ENCODE data around the gene GAS7.

Gene GAS7

DNA sequence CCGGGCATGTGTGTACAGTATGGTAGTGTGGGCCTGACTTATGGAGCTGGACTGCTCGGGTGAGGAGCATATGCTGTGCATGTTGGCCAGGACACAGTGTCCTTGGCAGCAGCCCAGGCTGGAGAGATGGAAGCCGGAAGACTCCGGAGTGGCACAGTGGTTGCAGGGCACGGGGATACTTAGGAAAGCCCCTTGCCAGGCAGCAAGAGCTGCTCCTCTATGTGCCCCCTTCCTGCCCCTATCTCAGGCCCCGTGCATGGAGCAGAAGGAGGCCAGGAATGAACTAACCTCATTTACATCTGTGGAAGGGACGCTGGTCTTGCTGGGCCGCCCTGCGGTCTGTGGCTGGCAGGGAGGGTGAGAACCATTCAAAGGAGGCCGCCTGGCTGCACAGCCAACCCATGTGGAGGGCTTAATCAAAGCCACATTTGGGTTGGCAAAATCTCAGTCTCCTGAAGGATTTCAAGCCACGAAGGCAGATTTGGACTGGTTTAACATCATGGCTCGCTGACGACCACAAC lies 261.1 kb downstream of the GAS7 start:
- DNase-seq (ENCODE audit: low read depth): no peak
- H3K4me3 ChIP-seq (replicated peaks; ENCODE audit: low read depth, low read length): no peak overlapping the region
- TF ChIP-seq, protein P1, sequence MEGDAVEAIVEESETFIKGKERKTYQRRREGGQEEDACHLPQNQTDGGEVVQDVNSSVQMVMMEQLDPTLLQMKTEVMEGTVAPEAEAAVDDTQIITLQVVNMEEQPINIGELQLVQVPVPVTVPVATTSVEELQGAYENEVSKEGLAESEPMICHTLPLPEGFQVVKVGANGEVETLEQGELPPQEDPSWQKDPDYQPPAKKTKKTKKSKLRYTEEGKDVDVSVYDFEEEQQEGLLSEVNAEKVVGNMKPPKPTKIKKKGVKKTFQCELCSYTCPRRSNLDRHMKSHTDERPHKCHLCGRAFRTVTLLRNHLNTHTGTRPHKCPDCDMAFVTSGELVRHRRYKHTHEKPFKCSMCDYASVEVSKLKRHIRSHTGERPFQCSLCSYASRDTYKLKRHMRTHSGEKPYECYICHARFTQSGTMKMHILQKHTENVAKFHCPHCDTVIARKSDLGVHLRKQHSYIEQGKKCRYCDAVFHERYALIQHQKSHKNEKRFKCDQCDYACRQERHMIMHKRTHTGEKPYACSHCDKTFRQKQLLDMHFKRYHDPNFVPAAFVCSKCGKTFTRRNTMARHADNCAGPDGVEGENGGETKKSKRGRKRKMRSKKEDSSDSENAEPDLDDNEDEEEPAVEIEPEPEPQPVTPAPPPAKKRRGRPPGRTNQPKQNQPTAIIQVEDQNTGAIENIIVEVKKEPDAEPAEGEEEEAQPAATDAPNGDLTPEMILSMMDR (IDR thresholded peaks at IDR 0.05; ENCODE audit: low read length, missing control alignments): no peak

DNA sequence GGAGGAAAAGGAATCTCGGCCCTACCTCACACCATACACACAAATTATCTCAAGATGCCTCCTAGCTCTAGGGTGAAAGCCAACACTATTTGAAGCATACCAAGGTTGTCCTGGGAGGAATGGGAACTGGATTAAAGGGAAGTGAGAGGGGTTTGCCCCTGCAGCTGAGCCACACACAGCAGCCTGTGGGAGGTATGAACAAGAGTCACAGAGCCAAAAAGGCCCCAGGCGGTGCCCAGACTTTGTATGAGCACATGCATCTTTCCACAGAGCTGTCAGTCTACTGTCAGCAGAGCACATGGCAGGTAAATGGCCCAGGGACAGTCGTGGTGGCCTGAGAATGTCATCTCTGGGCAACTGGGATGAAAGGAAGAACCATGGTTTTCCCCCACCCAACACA lies 262.3 kb downstream of the GAS7 start:
- TF ChIP-seq, protein P1 (IDR thresholded peaks at IDR 0.05; ENCODE audit: low read length, missing control alignments): no peak
- DNase-seq (ENCODE audit: low read depth): no peak
- no peak overlapping the region for H3K4me3 ChIP-seq (replicated peaks; ENCODE audit: low read depth, low read length)

DNA sequence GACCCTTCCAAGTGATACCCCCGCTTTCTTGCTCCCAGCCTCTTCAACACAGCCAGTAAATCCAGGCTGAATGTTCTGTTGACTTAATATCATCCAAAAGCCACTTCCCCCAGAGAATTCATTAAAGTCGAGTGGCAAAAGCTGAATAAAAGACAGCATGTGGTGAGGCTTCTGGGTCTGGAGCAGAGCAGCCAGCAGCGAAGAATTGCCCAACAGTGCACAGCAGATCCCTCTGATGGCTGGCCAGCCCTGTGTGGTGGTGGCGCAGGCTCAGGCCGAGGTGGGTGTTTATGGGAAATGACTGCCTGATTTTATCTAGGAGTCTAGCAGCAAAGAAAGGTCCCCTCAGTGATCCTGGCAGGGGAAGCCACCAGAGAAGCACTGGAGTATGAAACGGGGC lies 263.0 kb downstream of the GAS7 start:
- no peak overlapping the region for H3K4me3 ChIP-seq (replicated peaks; ENCODE audit: low read depth, low read length)
- TF ChIP-seq, protein P1 (IDR thresholded peaks at IDR 0.05; ENCODE audit: low read length, missing control alignments): no peak
- no peak for DNase-seq (ENCODE audit: low read depth)

DNA sequence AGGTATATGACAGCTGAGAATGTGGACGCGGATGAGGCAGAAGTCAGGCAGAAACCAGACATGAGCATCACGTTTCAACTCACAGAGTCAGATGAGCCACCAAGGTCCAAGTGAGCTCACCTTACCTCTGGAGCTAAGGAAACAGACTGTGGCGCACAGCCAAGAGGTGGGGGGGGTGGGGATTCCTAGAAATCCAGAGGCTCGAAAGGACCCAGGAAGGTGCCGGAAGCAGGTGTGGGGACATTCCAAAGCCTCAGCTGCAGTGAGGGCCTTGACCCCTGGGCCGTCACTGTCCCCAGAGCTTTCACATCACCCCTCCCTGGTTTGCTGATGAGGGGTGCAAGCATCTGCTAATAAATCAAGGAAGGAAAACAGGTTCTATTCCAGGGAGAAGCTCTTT lies 264.1 kb downstream of the GAS7 start:
- no peak for DNase-seq (ENCODE audit: low read depth)
- TF ChIP-seq, protein P1 (IDR thresholded peaks at IDR 0.05; ENCODE audit: low read length, missing control alignments): no peak

DNA sequence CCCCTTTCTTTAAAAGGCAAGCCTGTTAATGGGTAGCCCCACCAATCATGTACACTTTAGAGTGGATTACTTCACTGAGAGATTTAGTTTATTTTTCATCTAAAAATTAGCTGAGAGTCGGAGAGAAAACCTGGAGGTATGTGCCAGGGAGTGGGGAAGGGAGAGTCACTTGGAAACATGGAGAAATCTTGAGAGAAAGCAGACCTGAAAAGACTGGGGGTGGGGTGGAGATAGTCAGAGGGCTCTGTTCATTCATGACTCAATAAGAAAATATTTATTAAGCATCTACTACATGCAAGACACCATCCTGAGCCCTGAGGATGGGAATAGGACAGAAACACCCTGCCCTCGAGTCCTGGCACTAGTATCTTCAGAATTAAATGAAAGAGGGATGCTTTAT lies 265.9 kb downstream of the GAS7 start:
- H3K4me3 ChIP-seq (replicated peaks; ENCODE audit: low read depth, low read length): no peak overlapping the region
- no peak for DNase-seq (ENCODE audit: low read depth)
- TF ChIP-seq, protein P1 (IDR thresholded peaks at IDR 0.05; ENCODE audit: low read length, missing control alignments): no peak

More for the DNA sequence above, 264.1 kb downstream of the GAS7 start:
- H3K4me3 ChIP-seq (replicated peaks; ENCODE audit: low read depth, low read length): no peak overlapping the region

DNA sequence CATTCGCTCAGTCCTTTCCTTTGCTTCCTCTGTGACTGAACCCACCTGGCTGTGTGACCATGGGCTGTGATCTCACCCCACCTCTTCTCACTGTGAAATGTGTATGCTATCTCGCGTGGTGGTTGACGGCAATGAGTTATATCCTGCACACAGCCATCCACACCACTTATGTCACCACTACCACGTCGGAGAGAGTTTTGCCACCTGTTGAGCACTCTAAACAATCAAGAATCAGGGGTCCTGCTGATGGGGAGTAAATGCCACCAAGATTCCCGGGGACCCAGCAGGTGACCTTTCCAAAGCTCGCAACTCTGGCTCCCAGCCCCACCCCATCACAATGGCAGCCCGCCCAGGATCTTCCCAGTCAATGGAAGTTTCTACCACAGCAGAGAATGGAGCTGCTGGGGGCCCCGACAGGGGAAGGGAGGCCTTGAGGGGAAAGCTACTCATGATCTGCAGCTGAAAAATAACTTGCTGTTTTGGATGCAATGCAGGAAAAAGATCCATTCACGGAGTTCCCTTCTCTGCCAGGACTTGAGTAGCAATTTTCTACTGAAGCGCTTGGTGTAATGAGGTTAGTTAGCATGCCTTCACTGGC lies 267.2 kb downstream of the GAS7 start:
- TF ChIP-seq, protein P1 (IDR thresholded peaks at IDR 0.05; ENCODE audit: low read length, missing control alignments): no peak
- no peak overlapping the region for H3K4me3 ChIP-seq (replicated peaks; ENCODE audit: low read depth, low read length)
- DNase-seq (ENCODE audit: low read depth): no peak

DNA sequence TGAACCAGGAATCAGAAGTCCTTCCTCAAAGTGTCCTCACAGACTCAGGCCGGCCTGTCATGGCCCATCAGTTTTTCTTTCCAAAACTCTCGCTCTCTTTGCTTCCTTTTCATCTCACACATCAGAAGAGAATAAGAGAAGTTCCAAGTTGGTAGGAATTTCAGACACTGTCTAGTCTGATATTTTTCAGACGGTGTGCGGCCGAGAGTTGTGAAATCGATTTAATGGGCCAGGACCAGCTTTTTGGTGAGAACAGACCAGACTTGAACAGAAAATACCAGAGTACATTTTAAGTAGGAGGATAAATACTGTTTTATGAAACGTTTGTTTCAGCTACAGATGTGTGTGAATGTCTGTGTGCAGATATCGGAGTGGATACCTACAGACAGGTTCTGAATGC lies 268.5 kb downstream of the GAS7 start:
- TF ChIP-seq, protein P1 (IDR thresholded peaks at IDR 0.05; ENCODE audit: low read length, missing control alignments): no peak
- no peak overlapping the region for H3K4me3 ChIP-seq (replicated peaks; ENCODE audit: low read depth, low read length)
- DNase-seq (ENCODE audit: low read depth): no peak

Data from fibroblast of pulmonary artery (primary cell).